B cell (primary cell): ENCODE results near the gene BRI3. TPM values are rescaled to one million over a fixed set of nuclear protein-coding genes. Genes with fewer than 3 reads are reported as not detected.

Experiments
- ATAC-seq: fragments of 200-7000 bp; cut with Tn5 transposase; one replicate; pipeline ENCODE4 v1.10.0; 2021; ENCODE audit warnings: low read depth, mild to moderate bottlenecking, moderate number of reproducible peaks, moderate library complexity
- CTCF ChIA-PET: fragments of 350-600 bp; sonication (Branson Sonifier 250); formaldehyde crosslinking; loops from one replicate; lab custom pipeline; 2021; ENCODE audit warnings: antibody characterized with exemption, inconsistent platforms; lab: Charles Lee
- POLR2A ChIA-PET: fragments of 350-600 bp; sonication (Branson Sonifier 250); formaldehyde crosslinking; loops from one replicate; lab custom pipeline; 2021; ENCODE audit warnings: antibody characterized with exemption; lab: Charles Lee
- DNase-seq: peaks from one replicate; pipeline ENCODE4 v3.0.0; 2013
- H2AFZ ChIP-seq: 2 replicates; pipeline ENCODE4 v1.6.1; 2012; ENCODE audit warnings: mild to moderate bottlenecking, low read depth, low read length; ENCODE audit not compliant: insufficient read depth, poor library complexity, severe bottlenecking
- H3K27ac ChIP-seq, 2 donors: 1 replicate in 1 of 2; 2 replicates in 1 of 2; pipeline ENCODE4 v1.5.1; 2012 to 2013; ENCODE audit warnings: low read length in 2 of 2, mild to moderate bottlenecking in 2 of 2, moderate library complexity in 1 of 2
- H3K27me3 ChIP-seq, 4 experiments: fragments of 200-600 bp in 1 of 4; sonication (generic) in 1 of 4; replicated peaks in 1 of 4; 1 replicate in 2 of 4; 2 replicates in 2 of 4; pipeline versions ENCODE4 v1.6.1 to v1.7.0; 2013 to 2016; ENCODE audit warnings: low read length in 3 of 4, mild to moderate bottlenecking in 2 of 4, mixed read lengths in 1 of 4, moderate library complexity in 1 of 4; ENCODE audit not compliant: insufficient read depth in 4 of 4, control insufficient read depth in 3 of 4; ENCODE audit errors: control extremely low read depth in 1 of 4
- H3K36me3 ChIP-seq, 2 experiments: replicated peaks in 1 of 2; 1 replicate in 1 of 2; 2 replicates in 1 of 2; pipeline versions ENCODE4 v1.6.1 to v1.7.1; 2013; ENCODE audit warnings: low read length in 1 of 2; ENCODE audit not compliant: insufficient read depth in 2 of 2, control insufficient read depth in 1 of 2; ENCODE audit errors: control extremely low read depth in 1 of 2, extremely low read depth in 1 of 2
- H3K4me1 ChIP-seq, 2 donors: fragments of 200-600 bp in 1 of 2; sonication (generic) in 1 of 2; 1 replicate in 1 of 2; 2 replicates in 1 of 2; pipeline versions ENCODE4 v1.5.1 to v1.6.1; 2013 to 2017; ENCODE audit warnings: low read length in 2 of 2; ENCODE audit not compliant: control insufficient read depth in 2 of 2, insufficient read depth in 2 of 2
- H3K4me2 ChIP-seq: replicated peaks from 2 replicates; pipeline ENCODE3; 2012; ENCODE audit warnings: mild to moderate bottlenecking, low read depth, low read length; ENCODE audit not compliant: poor library complexity, severe bottlenecking
- H3K4me3 ChIP-seq, 5 experiments: fragments of 200-600 bp in 1 of 5; sonication (generic) in 1 of 5; 1 replicate in 3 of 5; 2 replicates in 2 of 5; pipeline versions ENCODE4 v1.5.1 to v1.7.0; 2011 to 2016; ENCODE audit warnings: low read length in 4 of 5, mild to moderate bottlenecking in 4 of 5, low read depth in 2 of 5, control low read depth in 1 of 5, moderate library complexity in 1 of 5; ENCODE audit not compliant: insufficient read depth in 1 of 5; ENCODE audit errors: control extremely low read depth in 1 of 5, extremely low read depth in 1 of 5
- H3K79me2 ChIP-seq: fragments of 200-600 bp; sonication (generic); one replicate; pipeline ENCODE4 v1.6.0; 2016; ENCODE audit warnings: low read length; ENCODE audit not compliant: control insufficient read depth, insufficient read depth
- H3K9ac ChIP-seq: fragments of 200-600 bp; sonication (generic); 2 replicates; pipeline ENCODE4 v1.6.1; 2017; ENCODE audit warnings: mild to moderate bottlenecking, low read length, moderate library complexity
- H3K9me3 ChIP-seq, 3 donors: one replicate each; pipeline versions ENCODE4 v1.6.1 to v1.7.1; 2013; ENCODE audit warnings: low read length in 2 of 3; ENCODE audit not compliant: control insufficient read depth in 2 of 3, insufficient read depth in 1 of 3; ENCODE audit errors: control extremely low read depth in 1 of 3
- H4K20me1 ChIP-seq: 2 replicates; pipeline ENCODE4 v1.6.0; 2012; ENCODE audit warnings: mild to moderate bottlenecking, low read length; ENCODE audit not compliant: insufficient read depth, control insufficient read depth, poor library complexity, severe bottlenecking
- H3K27ac Mint-ChIP-seq: one replicate; pipeline ENCODE4 v1.8.0; 2021; ENCODE audit warnings: mixed read lengths
- H3K27me3 Mint-ChIP-seq: one replicate; pipeline ENCODE4 v1.8.0; 2021; ENCODE audit warnings: mixed read lengths
- H3K4me1 Mint-ChIP-seq: one replicate; pipeline ENCODE4 v1.8.0; 2021; ENCODE audit warnings: mixed read lengths
- H3K4me3 Mint-ChIP-seq: one replicate; pipeline ENCODE4 v1.8.0; 2021; ENCODE audit warnings: mixed read lengths
- H3K9me3 Mint-ChIP-seq: one replicate; pipeline ENCODE4 v1.8.0; 2022; ENCODE audit warnings: mixed read lengths; ENCODE audit not compliant: insufficient read depth
- EZH2 ChIP-seq: IDR thresholded peaks from 2 replicates; pipeline ENCODE4 v1.6.1; 2012; ENCODE audit warnings: borderline replicate concordance, low read depth, mild to moderate bottlenecking, moderate library complexity, low read length; ENCODE audit not compliant: insufficient read depth, poor library complexity, severe bottlenecking
- WGBS: methylation state at CpG from one replicate; pipeline ENCODE4 v1.1.5; 2013; ENCODE audit warnings: missing lambda C conversion rate; ENCODE audit not compliant: insufficient coverage; 5-methylcytosine and 5-hydroxymethylcytosine counted together
- intact Hi-C: fragments of 100-400 bp; cut with micrococcal nuclease; formaldehyde crosslinking; loops from one replicate; pipeline ENCODE4 v1.10.0; 2022
- polyA plus RNA-seq: library from polyadenylated mRNA; depleted of rRNA; stranded (reverse); fragments of >200 nt; gene quantifications from 2 replicates; pipeline ENCODE4 v1.2.3, GENCODE V29; 2012
- total RNA-seq, 2 donors: library from RNA; stranded (reverse); fragments of 120-200 nt in 1 of 2; gene quantifications; 1 replicate in 1 of 2; 2 replicates in 1 of 2; pipeline versions ENCODE4 v1.2.3 to v1.2.4, GENCODE V29; 2013 to 2022
- TF ChIP-seq, protein P1 (sequence below): fragments of 200-600 bp; IDR thresholded peaks from one replicate; pipeline ENCODE4 v1.8.0; 2022; ENCODE audit warnings: antibody characterized with exemption, mild to moderate bottlenecking

Gene BRI3
- total and polyA plus RNA-seq, 2 donors (not counting 1 experiment from before 2014, with no cell fraction given), result 21.6 to 86.7 TPM

GRCh38 chr7:98251601-98252424 is 29.7 kb upstream of the BRI3 start, which contains the start of gene TECPR1:
Gene TECPR1, minus strand, starts transcription at chr7:98252232. Its CDS starts 6,086 bp downstream, at chr7:98246146.
- peaks cover 25% of the 10 kb centered on the region for H4K20me1 ChIP-seq
- H3K9me3 ChIP-seq, result no peaks in the 10 kb centered on the region
- DNase-seq, result peak; percentile 91
- Mint-ChIP-seq H3K9me3 (no peaks in the 10 kb centered on the region), H3K27me3 (no peaks in the 10 kb centered on the region), H3K4me1 (peaks cover 34% of the 10 kb centered on the region), H3K4me3 (peak within 1 kb of the TSS; percentile 98), H3K27ac (peak within 1 kb of the TSS; percentile 90)
- peak within 1 kb of the TSS; percentile 82 for H3K9ac ChIP-seq
- CTCF ChIA-PET, result interaction anchor here (4.6 kb wide), 1 partner anchor 83 kb away, joined by 17 read pairs; no protein-coding TSS in a partner anchor
- peak within 1 kb of the TSS; percentile 94 for H3K4me2 ChIP-seq
- peaks cover 22 to 40% of the 10 kb centered on the region in 2 donors for H3K4me1 ChIP-seq
- POLR2A ChIA-PET, result interaction anchor here (2.3 kb wide), 1 partner anchor 29 kb away, joined by 8 read pairs; the partner anchor contains the start of gene BRI3
- intact Hi-C loops, result loop anchor here (1.0 to 10.0 kb wide), 10 partner anchors 11 to 1137 kb away; partner anchors contain the start of genes BAIAP2L1, BRI3, LMTK2 and SDHAF3
- H3K4me3 ChIP-seq, result peak within 1 kb of the TSS; percentile 78 to 95 (median 83)
- peaks cover 58% of the 10 kb centered on the region for H3K79me2 ChIP-seq
- H2AFZ ChIP-seq, result peak within 1 kb of the TSS; percentile 93
- peak; percentile 95 for ATAC-seq
- no peak for TF ChIP-seq EZH2
- TF ChIP-seq, protein P1, sequence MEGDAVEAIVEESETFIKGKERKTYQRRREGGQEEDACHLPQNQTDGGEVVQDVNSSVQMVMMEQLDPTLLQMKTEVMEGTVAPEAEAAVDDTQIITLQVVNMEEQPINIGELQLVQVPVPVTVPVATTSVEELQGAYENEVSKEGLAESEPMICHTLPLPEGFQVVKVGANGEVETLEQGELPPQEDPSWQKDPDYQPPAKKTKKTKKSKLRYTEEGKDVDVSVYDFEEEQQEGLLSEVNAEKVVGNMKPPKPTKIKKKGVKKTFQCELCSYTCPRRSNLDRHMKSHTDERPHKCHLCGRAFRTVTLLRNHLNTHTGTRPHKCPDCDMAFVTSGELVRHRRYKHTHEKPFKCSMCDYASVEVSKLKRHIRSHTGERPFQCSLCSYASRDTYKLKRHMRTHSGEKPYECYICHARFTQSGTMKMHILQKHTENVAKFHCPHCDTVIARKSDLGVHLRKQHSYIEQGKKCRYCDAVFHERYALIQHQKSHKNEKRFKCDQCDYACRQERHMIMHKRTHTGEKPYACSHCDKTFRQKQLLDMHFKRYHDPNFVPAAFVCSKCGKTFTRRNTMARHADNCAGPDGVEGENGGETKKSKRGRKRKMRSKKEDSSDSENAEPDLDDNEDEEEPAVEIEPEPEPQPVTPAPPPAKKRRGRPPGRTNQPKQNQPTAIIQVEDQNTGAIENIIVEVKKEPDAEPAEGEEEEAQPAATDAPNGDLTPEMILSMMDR, result no peak
- peak within 1 kb of the TSS; percentile 68 to 71 for H3K27ac ChIP-seq
- WGBS, result under 1% methylated on average over 63 of the region's 69 CpGs
- no peaks in the 10 kb centered on the region for H3K27me3 ChIP-seq
- peaks cover 0 to 23% of the 10 kb centered on the region in 2 experiments for H3K36me3 ChIP-seq
